Stimulated activated CD4-positive, alpha-beta T cell treated with anti-CD3 and anti-CD28 coated beads, Interleukin-2, amount 100 ng/mL, for 4 hours (primary cell): ENCODE results near the gene PRTFDC1.
"Not testable (repeated sequence)": the region's sequence is repeated elsewhere in the genome, so short reads cannot be mapped to it uniquely, and the experiment has no call there.

Experiments used
- DNase-seq: peaks from one replicate; pipeline ENCODE4 v3.0.0-alpha.2; 2020; ENCODE audit warnings: low read depth

The PRTFDC1 gene

GRCh38 chr10:24952143-24952706 is at the start of gene PRTFDC1:
Gene PRTFDC1, minus strand, starts transcription at chr10:24952606. Its CDS starts 31 bp downstream, at chr10:24952575.
- no peak for DNase-seq

- no peak for DNase-seq
These were observed 45.6 kb upstream of the PRTFDC1 start for GRCh38 chr10:24998044-24998443.

GRCh38 chr10:24995072-24995471 is 42.7 kb upstream of the PRTFDC1 start:
- no peak for DNase-seq

GRCh38 chr10:24993237-24993958 is 41.0 kb upstream of the PRTFDC1 start:
- no peak for DNase-seq

GRCh38 chr10:24992512-24993133 is 40.2 kb upstream of the PRTFDC1 start:
- DNase-seq = no peak

GRCh38 chr10:24991298-24991697 is 38.9 kb upstream of the PRTFDC1 start:
- DNase-seq = no peak

GRCh38 chr10:24989867-24990266 is 37.5 kb upstream of the PRTFDC1 start:
- no peak for DNase-seq

- DNase-seq = no peak
These were observed 36.6 kb upstream of the PRTFDC1 start for GRCh38 chr10:24988831-24989640.

GRCh38 chr10:24984906-24985305 is 32.5 kb upstream of the PRTFDC1 start:
- no peak for DNase-seq

- no peak for DNase-seq
These were observed 31.5 kb upstream of the PRTFDC1 start for GRCh38 chr10:24983946-24984345.

GRCh38 chr10:24983130-24983529 is 30.7 kb upstream of the PRTFDC1 start:
- DNase-seq = no peak

GRCh38 chr10:24982319-24983112 is 30.1 kb upstream of the PRTFDC1 start:
- no peak for DNase-seq

- no peak for DNase-seq
These were observed 28.8 kb upstream of the PRTFDC1 start for GRCh38 chr10:24981161-24981710.

- DNase-seq = no peak
These were observed 27.3 kb upstream of the PRTFDC1 start for GRCh38 chr10:24979685-24980084.

GRCh38 chr10:24974976-24975375 is 22.6 kb upstream of the PRTFDC1 start:
- no peak for DNase-seq

- no peak for DNase-seq
These were observed 20.8 kb upstream of the PRTFDC1 start for GRCh38 chr10:24973163-24973562.

- DNase-seq = no peak
These were observed 19.0 kb upstream of the PRTFDC1 start for GRCh38 chr10:24971374-24971773.

GRCh38 chr10:24969841-24970281 is 17.5 kb upstream of the PRTFDC1 start:
- DNase-seq = no peak

- not testable (repeated sequence) for DNase-seq
These were observed 16.5 kb upstream of the PRTFDC1 start for GRCh38 chr10:24968951-24969350.

GRCh38 chr10:24968349-24968748 is 15.9 kb upstream of the PRTFDC1 start:
- DNase-seq = no peak

- no peak for DNase-seq
These were observed 14.6 kb upstream of the PRTFDC1 start for GRCh38 chr10:24966962-24967481.
